H1 (cell line): ENCODE data around the gene SGMS1. TPM values are rescaled to one million over a fixed set of nuclear protein-coding genes. Genes with fewer than 3 reads are reported as not detected.

Experiments
- CTCF ChIA-PET: fragments of 300-600 bp; sonication (Branson Sonifier 250); formaldehyde crosslinking; loops from one replicate; lab custom pipeline; 2021; ENCODE audit not compliant: partially characterized antibody; lab: Charles Lee
- POLR2A ChIA-PET: fragments of 300-600 bp; sonication (Branson Sonifier 250); formaldehyde crosslinking; loops from one replicate; lab custom pipeline; 2021; ENCODE audit warnings: inconsistent platforms; ENCODE audit not compliant: partially characterized antibody; lab: Charles Lee
- DNase-seq, 2 experiments: peaks; one replicate each; pipeline versions ENCODE4 v3.0.0 to v3.0.0-alpha.2; 2010 to 2022; ENCODE audit warnings: low spot score in 2 of 2, low read depth in 1 of 2, mixed read lengths in 1 of 2
- FAIRE-seq: peaks from 2 replicates; lab custom pipeline; 2011; peaks lifted over from hg19 to GRCh38; lab: Jason Lieb, UNC
- H2AFZ ChIP-seq: 2 replicates; pipeline ENCODE4 v1.8.1; 2012; ENCODE audit warnings: low read length, inconsistent platforms
- H2AK5ac ChIP-seq: 2 replicates; pipeline ENCODE4 v1.6.1; 2013; ENCODE audit warnings: low read depth, low read length
- H2BK120ac ChIP-seq: replicated peaks from 2 replicates; pipeline ENCODE3; 2013; ENCODE audit warnings: low read depth, low read length, inconsistent platforms
- H2BK12ac ChIP-seq: 2 replicates; pipeline ENCODE4 v1.6.1; 2013; ENCODE audit warnings: low read depth, low read length
- H2BK15ac ChIP-seq: 2 replicates; pipeline ENCODE4 v1.6.1; 2013; ENCODE audit warnings: low read length
- H2BK20ac ChIP-seq: 2 replicates; pipeline ENCODE4 v1.6.1; 2013; ENCODE audit warnings: low read length
- H2BK5ac ChIP-seq: 2 replicates; pipeline ENCODE4 v1.6.1; 2013; ENCODE audit warnings: low read depth, low read length
- H3K14ac ChIP-seq: 2 replicates; pipeline ENCODE4 v1.6.1; 2013; ENCODE audit warnings: inconsistent platforms; ENCODE audit not compliant: insufficient read length
- H3K18ac ChIP-seq: 2 replicates; pipeline ENCODE4 v1.6.1; 2013; ENCODE audit warnings: low read length; ENCODE audit errors: extremely low read depth
- H3K23ac ChIP-seq: 2 replicates; pipeline ENCODE4 v1.6.1; 2013; ENCODE audit warnings: inconsistent platforms; ENCODE audit not compliant: insufficient read length
- H3K23me2 ChIP-seq: 2 replicates; pipeline ENCODE4 v1.6.1; 2013; ENCODE audit warnings: low read depth, low read length
- H3K27ac ChIP-seq: 2 replicates; pipeline ENCODE4 v1.6.1; 2011; ENCODE audit warnings: low read depth, low read length, inconsistent platforms
- H3K27me3 ChIP-seq, 4 experiments: replicated peaks in 1 of 4; 1 replicate in 1 of 4; 2 replicates in 3 of 4; pipeline versions ENCODE4 v1.6.1 to v1.8.1; 2011 to 2013; ENCODE audit warnings: low read length in 3 of 4, mild to moderate bottlenecking in 3 of 4, inconsistent platforms in 2 of 4, mixed read lengths in 2 of 4, moderate library complexity in 1 of 4; ENCODE audit not compliant: control insufficient read depth in 3 of 4, insufficient read depth in 3 of 4; ENCODE audit errors: extremely low read depth in 1 of 4
- H3K36me3 ChIP-seq, 4 experiments: 2 replicates each; pipeline versions ENCODE4 v1.6.1 to v1.8.1; 2011 to 2013; ENCODE audit warnings: mild to moderate bottlenecking in 4 of 4, low read length in 3 of 4, moderate library complexity in 2 of 4, control low read depth in 1 of 4, inconsistent platforms in 1 of 4; ENCODE audit not compliant: insufficient read depth in 4 of 4, control insufficient read depth in 2 of 4
- H3K4ac ChIP-seq: replicated peaks from 2 replicates; pipeline ENCODE3; 2013; ENCODE audit warnings: low read length, low read depth, mixed read lengths, inconsistent platforms; ENCODE audit not compliant: insufficient read length
- H3K4me1 ChIP-seq, 4 experiments: replicated peaks in 1 of 4; 1 replicate in 1 of 4; 2 replicates in 3 of 4; pipeline versions ENCODE4 v1.6.1 to v1.8.1; 2011 to 2013; ENCODE audit warnings: low read length in 3 of 4, inconsistent platforms in 2 of 4, mixed read lengths in 1 of 4; ENCODE audit not compliant: insufficient read depth in 4 of 4, control insufficient read depth in 3 of 4
- H3K4me2 ChIP-seq, 2 experiments: 2 replicates each; pipeline versions ENCODE4 v1.6.1 to v1.8.1; 2011 to 2013; ENCODE audit warnings: low read depth in 2 of 2, low read length in 2 of 2, control low read depth in 1 of 2, inconsistent platforms in 1 of 2, mild to moderate bottlenecking in 1 of 2; ENCODE audit not compliant: insufficient read depth in 1 of 2
- H3K4me3 ChIP-seq, 4 experiments: fragments of 200-600, 300-600 bp in 1 of 4; sonication (generic), shearing (Covaris generic), sonication (Bioruptor Twin) in 1 of 4; 2 replicates each; pipeline versions ENCODE4 v1.5.1 to v1.8.1; 2011 to 2016; ENCODE audit warnings: low read length in 4 of 4, low read depth in 3 of 4, control low read depth in 2 of 4, inconsistent platforms in 2 of 4, mild to moderate bottlenecking in 2 of 4, mixed read lengths in 1 of 4, moderate library complexity in 1 of 4; ENCODE audit not compliant: insufficient read depth in 2 of 4; ENCODE audit errors: extremely low read depth in 1 of 4
- H3K56ac ChIP-seq: replicated peaks from 2 replicates; pipeline ENCODE3; 2013; ENCODE audit warnings: low read depth, mild to moderate bottlenecking, mixed read lengths, low read length, inconsistent platforms; ENCODE audit not compliant: insufficient read length
- H3K79me1 ChIP-seq: 2 replicates; pipeline ENCODE4 v1.6.1; 2013; ENCODE audit warnings: low read depth, low read length, control low read depth
- H3K79me2 ChIP-seq, 2 experiments: 2 replicates each; pipeline versions ENCODE4 v1.6.1 to v1.8.1; 2012 to 2013; ENCODE audit warnings: low read length in 2 of 2, mild to moderate bottlenecking in 2 of 2, inconsistent platforms in 1 of 2; ENCODE audit not compliant: insufficient read depth in 2 of 2, control insufficient read depth in 1 of 2
- H3K9ac ChIP-seq, 4 experiments: replicated peaks in 1 of 4; 1 replicate in 1 of 4; 2 replicates in 3 of 4; pipeline versions ENCODE4 v1.6.1 to v1.8.1; 2011 to 2013; ENCODE audit warnings: low read depth in 3 of 4, low read length in 3 of 4, control low read depth in 2 of 4, mild to moderate bottlenecking in 2 of 4, moderate library complexity in 2 of 4, inconsistent platforms in 1 of 4; ENCODE audit errors: extremely low read depth in 1 of 4
- H3K9me3 ChIP-seq, 2 experiments: 2 replicates each; pipeline versions ENCODE4 v1.6.1 to v1.8.1; 2012 to 2013; ENCODE audit warnings: mild to moderate bottlenecking in 2 of 2, moderate library complexity in 2 of 2, control low read depth in 1 of 2, inconsistent platforms in 1 of 2, low read depth in 1 of 2, low read length in 1 of 2, mixed read lengths in 1 of 2; ENCODE audit not compliant: insufficient read depth in 2 of 2
- H4K20me1 ChIP-seq, 2 experiments: replicated peaks in 1 of 2; 2 replicates each; pipeline versions ENCODE3 to v1.8.1; 2011 to 2013; ENCODE audit warnings: inconsistent platforms in 2 of 2, low read length in 2 of 2, mild to moderate bottlenecking in 1 of 2; ENCODE audit not compliant: insufficient read depth in 2 of 2, control insufficient read depth in 1 of 2
- H4K5ac ChIP-seq: 2 replicates; pipeline ENCODE4 v1.6.1; 2013; ENCODE audit warnings: low read length, low read depth, mixed read lengths, inconsistent platforms; ENCODE audit not compliant: insufficient read length
- H4K8ac ChIP-seq: 2 replicates; pipeline ENCODE4 v1.8.0; 2013; ENCODE audit warnings: mild to moderate bottlenecking, moderate library complexity, low read length, inconsistent platforms; ENCODE audit not compliant: insufficient read depth; ENCODE audit errors: extremely low read depth
- H4K91ac ChIP-seq: replicated peaks from 2 replicates; pipeline ENCODE3; 2013; ENCODE audit warnings: low read length, mixed read lengths, inconsistent platforms; ENCODE audit not compliant: insufficient read length
- ASH2L ChIP-seq: fragments of 200-600, 300-600 bp; sonication (generic); IDR thresholded peaks from one replicate; pipeline ENCODE4 v1.7.1; 2017; ENCODE audit warnings: low read length
- BRCA1 ChIP-seq: IDR thresholded peaks from 2 replicates; pipeline ENCODE4 v1.6.1; 2012; ENCODE audit warnings: low read depth, low read length, improper control_type of control experiment
- CTBP2 ChIP-seq: IDR thresholded peaks from 2 replicates; pipeline ENCODE4 v1.7.0; 2011; ENCODE audit warnings: borderline replicate concordance, mild to moderate bottlenecking, moderate library complexity, mixed read lengths, low read length; ENCODE audit not compliant: insufficient read depth, insufficient read length
- E2F6 ChIP-seq: IDR thresholded peaks from 2 replicates; pipeline ENCODE4 v1.6.1; 2012; ENCODE audit warnings: inconsistent platforms
- EP300 ChIP-seq, 2 experiments: IDR thresholded peaks; 1 replicate in 1 of 2; 2 replicates in 1 of 2; pipeline ENCODE4 v1.6.1; 2011 to 2012; ENCODE audit warnings: low read depth in 2 of 2, low read length in 2 of 2, mild to moderate bottlenecking in 2 of 2, borderline replicate concordance in 1 of 2, inconsistent platforms in 1 of 2, moderate library complexity in 1 of 2
- HDAC2 ChIP-seq, 2 experiments: fragments of 300-600 bp in 1 of 2; sonication (generic) in 1 of 2; IDR thresholded peaks; 2 replicates each; pipeline ENCODE4 v1.6.1; 2011 to 2012; ENCODE audit warnings: low read depth in 2 of 2, low read length in 2 of 2, mild to moderate bottlenecking in 2 of 2, moderate library complexity in 2 of 2, borderline replicate concordance in 1 of 2, inconsistent platforms in 1 of 2
- HDAC6 ChIP-seq: IDR thresholded peaks from one replicate; pipeline ENCODE4 v1.7.1; 2012; ENCODE audit warnings: low read depth, mild to moderate bottlenecking, inconsistent platforms, low read length, moderate library complexity
- NANOG ChIP-seq: IDR thresholded peaks from 2 replicates; pipeline ENCODE4 v1.6.1; 2011; ENCODE audit warnings: low read length, low read depth, mild to moderate bottlenecking, inconsistent platforms; ENCODE audit not compliant: insufficient read depth, poor library complexity, severe bottlenecking
- POLR2A ChIP-seq, 2 experiments: IDR thresholded peaks; 1 replicate in 1 of 2; 2 replicates in 1 of 2; pipeline ENCODE4 v1.6.1; 2011; ENCODE audit warnings: low read depth in 2 of 2, low read length in 2 of 2, mild to moderate bottlenecking in 2 of 2; ENCODE audit errors: control extremely low read depth in 1 of 2
- POU5F1 ChIP-seq: IDR thresholded peaks from 2 replicates; pipeline ENCODE4 v1.6.1; 2011; ENCODE audit warnings: low read depth, mild to moderate bottlenecking, low read length, moderate library complexity
- YY1 ChIP-seq: IDR thresholded peaks from 2 replicates; pipeline ENCODE4 v1.6.1; 2011; ENCODE audit warnings: low read depth, mild to moderate bottlenecking, low read length
- WGBS, 2 experiments: shearing (Covaris generic) in 1 of 2; methylation state at CpG; one replicate each; pipeline versions ENCODE4 v1.1.6 to v1.1.7; 2013 to 2015; ENCODE audit warnings: low lambda C conversion rate in 2 of 2, mixed read lengths in 2 of 2, inconsistent platforms in 1 of 2, low coverage in 1 of 2, missing lambda C conversion rate in 1 of 2; ENCODE audit not compliant: insufficient replicate concordance in 2 of 2, insufficient coverage in 1 of 2, insufficient read length in 1 of 2; ENCODE audit errors: extremely low coverage in 1 of 2, missing lambda C conversion rate in 1 of 2; 5-methylcytosine and 5-hydroxymethylcytosine counted together
- polyA plus RNA-seq, 7 experiments: library from polyadenylated mRNA; depleted of rRNA in 3 of 7; stranded (reverse) in 5 of 7; unstranded in 2 of 7; fragments of >200 nt in 5 of 7; fragments of 200-250 nt in 2 of 7; gene quantifications; 1 replicate in 5 of 7; 2 replicates in 1 of 7; 4 replicates in 1 of 7; pipeline versions ENCODE4 v1.2.1 to v1.2.3, GENCODE V29; 2011 to 2013; ENCODE audit warnings: missing spikeins in 2 of 7, mixed read lengths in 2 of 7
- total RNA-seq: library from RNA; stranded (reverse); fragmentation: NEBNext Ultra II Directional; extraction: Animal tissue kit (Norgen Biotek cat#: 25700); gene quantifications from 2 replicates; pipeline ENCODE4 v1.2.1, GENCODE V29; 2021
- TF ChIP-seq, protein P1 (sequence below): IDR thresholded peaks from 2 replicates; pipeline ENCODE4 v1.6.1; 2012; ENCODE audit warnings: low read length, inconsistent platforms

SGMS1 gene
- total and polyA plus RNA-seq, 2 of the 8 experiments (the other 6 are each of a cell fraction or from before 2014, with no cell fraction given) = 6.0 to 15.6 TPM

- H3K4me1 ChIP-seq = peaks cover 1 to 12% (median 9%) of the 10 kb centered on the region in 4 experiments; a peak in 6 of 7 replicates
- no peaks in the 10 kb centered on the region for H3K36me3 ChIP-seq
- H2BK15ac ChIP-seq = no peak overlapping the region
- H4K5ac ChIP-seq = no peak overlapping the region
- no peaks in the 10 kb centered on the region for H3K79me1 ChIP-seq
- no peak for DNase-seq
- no peak overlapping the region for H2BK120ac ChIP-seq
- H3K9ac ChIP-seq = no peak overlapping the region
- no peak overlapping the region for H2BK20ac ChIP-seq
- POLR2A ChIA-PET = no interaction called here
- no peak overlapping the region for H3K27ac ChIP-seq
- no peak overlapping the region for H3K56ac ChIP-seq
- H3K9me3 ChIP-seq = no peaks in the 10 kb centered on the region
- H2BK5ac ChIP-seq = no peak overlapping the region
- H4K20me1 ChIP-seq = no peaks in the 10 kb centered on the region
- FAIRE-seq = no peak
- CTCF ChIA-PET = no interaction called here
- H3K23me2 ChIP-seq = no peaks in the 10 kb centered on the region
- H3K18ac ChIP-seq = no peak overlapping the region
- H3K14ac ChIP-seq = no peak overlapping the region
- no peak overlapping the region for H3K4me3 ChIP-seq
- H4K91ac ChIP-seq = no peak overlapping the region
- H3K79me2 ChIP-seq = no peaks in the 10 kb centered on the region
- H2BK12ac ChIP-seq = no peak overlapping the region
- no peak overlapping the region for H3K4me2 ChIP-seq
- no peak overlapping the region for H2AK5ac ChIP-seq
- 93% methylated on average over 28 of the region's 30 CpGs; no CpG with 5 or more reads in 1 of the 2 experiments for WGBS, 2 experiments
- H2AFZ ChIP-seq = no peak overlapping the region
- H3K27me3 ChIP-seq = no peaks in the 10 kb centered on the region
- H4K8ac ChIP-seq = no peak overlapping the region
- no peak overlapping the region for H3K4ac ChIP-seq
- no peak overlapping the region for H3K23ac ChIP-seq
- TF ChIP-seq POU5F1 (no peak), POLR2A (IDR thresholded peaks at IDR 0.05; ENCODE audit: control extremely low read depth in 1 of 2, low read depth in 2 of 2, low read length in 2 of 2) (no peak), HDAC6 (no peak), NANOG (no peak), EP300 (IDR thresholded peaks at IDR 0.05; ENCODE audit: borderline replicate concordance in 1 of 2, low read depth in 2 of 2, low read length in 2 of 2) (no peak), YY1 (no peak), HDAC2 (IDR thresholded peaks at IDR 0.05; ENCODE audit: borderline replicate concordance in 1 of 2, low read depth in 2 of 2, low read length in 2 of 2) (no peak), E2F6 (no peak), BRCA1 (no peak), CTBP2 (no peak), ASH2L (no peak)
- TF ChIP-seq, protein P1, sequence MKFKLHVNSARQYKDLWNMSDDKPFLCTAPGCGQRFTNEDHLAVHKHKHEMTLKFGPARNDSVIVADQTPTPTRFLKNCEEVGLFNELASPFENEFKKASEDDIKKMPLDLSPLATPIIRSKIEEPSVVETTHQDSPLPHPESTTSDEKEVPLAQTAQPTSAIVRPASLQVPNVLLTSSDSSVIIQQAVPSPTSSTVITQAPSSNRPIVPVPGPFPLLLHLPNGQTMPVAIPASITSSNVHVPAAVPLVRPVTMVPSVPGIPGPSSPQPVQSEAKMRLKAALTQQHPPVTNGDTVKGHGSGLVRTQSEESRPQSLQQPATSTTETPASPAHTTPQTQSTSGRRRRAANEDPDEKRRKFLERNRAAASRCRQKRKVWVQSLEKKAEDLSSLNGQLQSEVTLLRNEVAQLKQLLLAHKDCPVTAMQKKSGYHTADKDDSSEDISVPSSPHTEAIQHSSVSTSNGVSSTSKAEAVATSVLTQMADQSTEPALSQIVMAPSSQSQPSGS = no peak
Observed at GRCh38 chr10:50631052-50631451, 7.3 kb upstream of the SGMS1 start.
